Fibroblast of the conjunctiva (primary cell): ENCODE data around the gene TUBB3.
"Not testable (repeated sequence)": the region's sequence is repeated elsewhere in the genome, so short reads cannot be mapped to it uniquely, and the experiment has no call there.

Source experiments
- DNase-seq: peaks from one replicate; pipeline ENCODE4 v3.0.0-alpha.2; 2010; ENCODE audit warnings: low read depth

The TUBB3 gene

DNA sequence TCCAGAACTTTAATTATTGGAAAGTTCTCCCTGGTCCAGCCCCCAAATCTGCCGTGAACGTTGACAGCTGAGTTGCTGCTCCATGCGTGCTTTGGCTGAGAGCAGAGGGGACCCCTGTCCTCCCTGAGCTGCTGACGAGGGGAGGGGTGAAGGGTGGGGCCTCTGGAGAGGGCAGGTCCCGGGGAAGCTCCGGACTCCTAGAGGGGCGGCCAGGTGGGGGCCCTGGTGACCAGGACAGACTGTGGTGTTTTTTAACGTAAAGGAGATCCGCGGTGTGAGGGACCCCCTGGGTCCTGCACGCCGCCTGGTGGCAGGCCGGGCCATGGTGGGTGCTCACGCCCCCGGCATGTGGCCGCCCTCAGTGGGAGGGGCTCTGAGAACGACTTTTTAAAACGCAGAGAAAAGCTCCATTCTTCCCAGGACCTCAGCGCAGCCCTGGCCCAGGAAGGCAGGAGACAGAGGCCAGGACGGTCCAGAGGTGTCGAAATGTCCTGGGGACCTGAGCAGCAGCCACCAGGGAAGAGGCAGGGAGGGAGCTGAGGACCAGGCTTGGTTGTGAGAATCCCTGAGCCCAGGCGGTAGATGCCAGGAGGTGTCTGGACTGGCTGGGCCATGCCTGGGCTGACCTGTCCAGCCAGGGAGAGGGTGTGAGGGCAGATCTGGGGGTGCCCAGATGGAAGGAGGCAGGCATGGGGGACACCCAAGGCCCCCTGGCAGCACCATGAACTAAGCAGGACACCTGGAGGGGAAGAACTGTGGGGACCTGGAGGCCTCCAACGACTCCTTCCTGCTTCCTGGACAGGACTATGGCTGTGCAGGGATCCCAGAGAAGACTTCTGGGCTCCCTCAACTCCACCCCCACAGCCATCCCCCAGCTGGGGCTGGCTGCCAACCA is 4.4 kb upstream of the TUBB3 start, which contains the start of gene MC1R:
TSS of gene MC1R (plus strand) at position 410 of the 895 bp plus-strand sequence. CDS start at position 807, 397 bp downstream.
- DNase-seq = no peak

DNA sequence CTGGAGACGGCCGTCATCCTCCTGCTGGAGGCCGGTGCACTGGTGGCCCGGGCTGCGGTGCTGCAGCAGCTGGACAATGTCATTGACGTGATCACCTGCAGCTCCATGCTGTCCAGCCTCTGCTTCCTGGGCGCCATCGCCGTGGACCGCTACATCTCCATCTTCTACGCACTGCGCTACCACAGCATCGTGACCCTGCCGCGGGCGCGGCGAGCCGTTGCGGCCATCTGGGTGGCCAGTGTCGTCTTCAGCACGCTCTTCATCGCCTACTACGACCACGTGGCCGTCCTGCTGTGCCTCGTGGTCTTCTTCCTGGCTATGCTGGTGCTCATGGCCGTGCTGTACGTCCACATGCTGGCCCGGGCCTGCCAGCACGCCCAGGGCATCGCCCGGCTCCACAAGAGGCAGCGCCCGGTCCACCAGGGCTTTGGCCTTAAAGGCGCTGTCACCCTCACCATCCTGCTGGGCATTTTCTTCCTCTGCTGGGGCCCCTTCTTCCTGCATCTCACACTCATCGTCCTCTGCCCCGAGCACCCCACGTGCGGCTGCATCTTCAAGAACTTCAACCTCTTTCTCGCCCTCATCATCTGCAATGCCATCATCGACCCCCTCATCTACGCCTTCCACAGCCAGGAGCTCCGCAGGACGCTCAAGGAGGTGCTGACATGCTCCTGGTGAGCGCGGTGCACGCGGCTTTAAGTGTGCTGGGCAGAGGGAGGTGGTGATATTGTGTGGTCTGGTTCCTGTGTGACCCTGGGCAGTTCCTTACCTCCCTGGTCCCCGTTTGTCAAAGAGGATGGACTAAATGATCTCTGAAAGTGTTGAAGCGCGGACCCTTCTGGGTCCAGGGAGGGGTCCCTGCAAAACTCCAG is 3.4 kb upstream of the TUBB3 start:
- no peak for DNase-seq

DNA sequence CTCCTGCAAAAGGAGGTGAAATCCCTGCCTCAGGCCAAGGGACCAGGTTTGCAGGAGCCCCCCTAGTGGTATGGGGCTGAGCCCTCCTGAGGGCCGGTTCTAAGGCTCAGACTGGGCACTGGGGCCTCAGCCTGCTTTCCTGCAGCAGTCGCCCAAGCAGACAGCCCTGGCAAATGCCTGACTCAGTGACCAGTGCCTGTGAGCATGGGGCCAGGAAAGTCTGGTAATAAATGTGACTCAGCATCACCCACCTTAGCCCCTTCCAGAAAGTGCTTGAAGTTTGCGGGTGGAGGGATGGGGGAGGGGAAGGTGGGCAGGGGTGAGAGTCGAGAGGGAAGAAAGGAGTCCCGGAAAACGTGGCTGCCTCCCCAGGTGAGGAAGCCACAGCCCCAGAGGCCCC is 2.4 kb upstream of the TUBB3 start:
- DNase-seq = no peak

DNA sequence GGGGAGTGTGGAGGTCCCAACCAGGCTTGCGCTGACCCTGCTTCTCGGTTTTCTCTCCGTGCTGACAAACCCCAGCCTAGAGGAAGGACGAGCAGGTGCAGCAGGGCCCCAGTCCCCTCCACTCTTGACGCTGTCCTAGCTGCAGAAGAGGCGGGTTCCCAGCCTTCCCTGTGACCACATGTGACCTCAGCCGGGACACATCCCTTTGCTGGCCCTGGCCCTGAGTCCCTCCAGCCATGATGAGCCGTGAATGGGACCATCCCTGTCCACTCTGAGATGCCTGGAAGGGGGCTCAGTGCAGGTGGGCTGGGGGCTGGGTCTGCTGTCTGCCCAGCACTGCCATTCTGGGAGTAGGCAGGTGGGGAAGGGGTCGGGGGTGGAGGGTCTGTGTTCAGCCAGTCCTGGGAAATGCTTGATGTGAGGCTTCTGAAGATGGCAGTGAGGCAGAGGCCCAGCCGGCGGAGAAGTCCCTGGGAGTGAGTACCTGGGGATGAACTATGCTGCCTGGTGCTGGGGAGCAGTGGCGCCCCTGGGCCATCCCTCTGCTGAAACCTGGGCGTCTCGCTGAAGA is 1.9 kb upstream of the TUBB3 start:
- DNase-seq = no peak

DNA sequence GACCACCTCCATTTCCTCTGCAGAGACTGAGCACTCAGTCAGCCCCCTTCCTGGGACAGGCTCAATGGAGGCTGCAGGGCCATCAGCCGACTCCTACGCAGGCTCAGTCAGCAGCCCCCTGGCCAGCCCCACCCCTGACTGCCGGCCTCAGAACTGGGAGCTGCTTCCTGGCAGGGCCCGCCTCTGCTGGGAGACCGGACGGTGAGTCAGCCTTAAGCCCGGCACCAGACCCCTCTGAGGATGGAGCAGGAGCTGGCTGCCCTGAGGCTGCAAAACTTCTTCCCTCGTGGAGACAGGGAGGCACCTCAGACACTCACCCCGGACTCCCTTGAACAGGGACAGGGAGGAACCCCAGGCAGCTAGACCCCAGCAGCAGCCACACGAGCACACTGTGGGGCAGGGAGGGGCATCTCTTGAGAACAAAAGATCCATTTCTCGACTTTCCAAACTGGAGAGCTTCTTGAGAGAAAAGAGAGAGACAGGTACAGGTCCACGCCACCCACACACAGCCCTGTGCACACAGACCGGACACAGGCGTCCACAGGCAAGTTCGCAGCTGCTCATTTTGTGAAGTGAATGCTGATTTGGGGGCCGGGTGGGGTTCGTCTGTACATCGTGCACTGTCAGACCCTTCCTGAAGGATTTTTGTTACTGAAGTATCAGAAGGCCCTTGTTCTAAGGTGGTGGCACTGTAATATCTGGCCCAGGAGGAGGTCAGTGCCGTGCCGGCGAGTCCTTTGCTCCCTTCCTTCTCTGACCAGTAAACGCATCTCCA is 1.3 kb upstream of the TUBB3 start:
- DNase-seq = peak; percentile 94

DNA sequence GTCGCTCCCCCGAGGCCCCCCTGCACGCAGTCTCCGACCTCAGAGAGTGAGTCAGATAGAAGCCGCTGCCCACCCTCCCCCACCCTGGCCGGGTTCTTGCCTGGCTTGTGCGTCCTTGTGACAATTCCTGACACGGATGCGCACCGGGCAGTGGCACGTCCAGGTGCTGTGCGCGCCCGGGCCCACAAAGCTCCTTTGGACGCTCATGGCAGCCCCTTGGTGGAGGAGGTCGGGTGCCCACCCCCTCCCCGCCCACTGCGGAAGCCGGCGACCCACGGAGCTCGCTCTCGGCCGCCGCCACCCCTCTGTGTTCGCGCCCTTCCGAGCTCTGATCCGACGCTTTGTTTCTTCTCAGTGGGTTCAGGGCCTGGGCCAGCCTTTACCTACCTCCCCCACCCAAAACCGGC is 662 bp upstream of the TUBB3 start:
- DNase-seq = peak; percentile 84

DNA sequence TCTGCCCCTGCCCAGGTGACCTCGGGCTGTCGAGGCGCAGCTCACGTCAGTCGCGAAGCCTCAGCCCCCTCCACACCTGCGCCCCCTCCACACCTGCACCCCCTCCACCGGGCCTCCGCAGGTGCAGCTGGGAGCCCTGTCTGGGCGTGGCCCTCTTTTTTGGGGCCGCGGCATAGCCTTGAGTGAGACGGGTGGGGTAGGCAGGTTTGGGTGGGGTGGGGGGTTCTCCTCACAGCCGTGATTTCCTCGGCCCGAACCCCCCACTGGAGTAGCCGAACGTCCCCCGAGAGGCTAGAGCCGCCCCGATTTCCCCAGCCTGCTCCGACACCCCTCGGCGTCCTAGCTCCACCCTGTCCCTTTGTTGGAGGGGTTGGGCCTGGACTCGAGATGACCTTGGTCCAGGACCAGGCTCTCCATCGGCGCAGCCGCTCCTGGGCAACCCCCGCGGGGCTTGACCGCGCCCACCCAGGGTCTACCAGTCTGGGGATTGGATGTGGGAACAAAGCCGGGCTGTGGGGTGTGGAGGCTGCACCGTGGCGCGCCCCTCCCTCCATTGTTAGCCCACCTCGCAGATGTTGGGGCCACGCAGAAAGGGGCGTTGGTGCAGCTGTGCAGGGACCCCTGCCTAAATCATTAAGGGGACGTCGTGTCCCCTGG is 626 bp downstream of the TUBB3 start:
- DNase-seq = no peak

DNA sequence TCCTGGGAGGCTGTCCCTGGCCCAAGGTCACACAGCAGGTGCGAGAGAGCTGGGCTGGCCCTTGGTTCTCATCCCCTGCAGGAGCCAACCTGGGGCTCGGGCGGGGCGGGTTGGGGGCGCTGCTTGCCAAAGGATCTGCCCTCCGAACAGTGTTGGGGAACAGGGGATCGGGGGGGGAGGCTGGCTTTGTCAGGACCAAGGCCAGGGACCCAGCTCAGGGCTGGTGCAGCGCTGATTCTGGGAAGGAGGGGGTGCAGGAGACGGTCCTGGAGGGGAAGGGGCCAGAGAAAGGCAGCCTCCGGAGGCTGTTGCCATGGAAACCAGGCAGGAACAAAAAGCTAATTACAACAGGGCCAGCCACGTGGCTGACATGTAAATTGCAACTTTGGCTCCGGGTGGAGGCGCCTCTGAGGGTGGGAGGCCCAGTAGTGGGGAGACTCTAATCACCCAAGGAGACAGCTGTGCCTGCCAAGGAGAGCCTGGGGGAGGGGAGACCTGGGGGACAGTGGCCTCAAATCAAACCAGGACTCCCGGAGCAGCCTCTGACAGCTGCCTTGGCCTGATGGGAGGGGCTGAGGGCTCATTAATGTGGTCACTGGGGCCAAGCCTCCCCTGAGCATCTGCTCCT is 1.3 kb downstream of the TUBB3 start:
- DNase-seq = peak; percentile 43

DNA sequence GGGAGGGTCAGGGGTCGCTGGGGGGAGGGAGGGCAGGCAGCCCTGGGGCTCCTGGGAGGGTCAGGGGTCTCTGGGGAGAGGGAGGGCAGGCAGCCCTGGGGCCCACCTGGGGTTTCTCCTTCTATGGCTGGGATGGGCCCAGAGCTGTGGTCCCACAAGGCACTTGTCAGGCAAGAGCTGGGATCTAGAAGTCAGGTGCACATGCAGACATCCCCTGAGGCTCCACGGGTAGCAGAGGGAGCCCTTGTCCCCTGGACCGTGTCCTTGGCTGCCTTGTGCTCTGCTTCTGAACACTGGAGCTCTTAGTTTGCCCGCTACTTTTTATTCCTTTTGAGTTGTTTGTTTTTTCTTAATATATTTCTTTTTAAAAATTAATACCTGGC is 1.8 kb downstream of the TUBB3 start:
- DNase-seq = no peak

DNA sequence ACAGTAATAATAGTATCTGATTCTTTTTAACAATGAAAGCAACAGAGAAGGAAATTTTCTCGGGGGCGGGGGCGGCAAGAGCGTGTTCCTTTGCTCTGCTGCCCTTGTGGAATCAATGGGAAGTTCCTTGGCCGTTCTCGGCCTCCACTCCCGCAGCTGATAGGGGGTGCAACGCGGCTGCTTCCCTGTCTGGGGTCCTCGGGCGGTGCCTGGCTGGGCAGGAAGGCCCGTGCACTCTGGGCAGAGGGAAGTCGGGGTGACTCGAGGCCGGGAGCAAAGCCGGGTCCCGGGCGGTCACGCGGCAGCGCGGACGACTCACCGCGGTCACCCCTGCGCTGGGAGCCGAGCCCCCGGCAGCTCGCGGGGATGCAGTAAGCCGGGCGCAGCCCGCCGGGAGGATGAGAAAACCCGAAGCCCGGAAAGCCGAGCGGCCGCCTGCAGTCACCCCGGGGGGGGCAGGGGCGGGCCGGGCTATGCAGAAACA is 2.5 kb downstream of the TUBB3 start:
- DNase-seq = no peak

DNA sequence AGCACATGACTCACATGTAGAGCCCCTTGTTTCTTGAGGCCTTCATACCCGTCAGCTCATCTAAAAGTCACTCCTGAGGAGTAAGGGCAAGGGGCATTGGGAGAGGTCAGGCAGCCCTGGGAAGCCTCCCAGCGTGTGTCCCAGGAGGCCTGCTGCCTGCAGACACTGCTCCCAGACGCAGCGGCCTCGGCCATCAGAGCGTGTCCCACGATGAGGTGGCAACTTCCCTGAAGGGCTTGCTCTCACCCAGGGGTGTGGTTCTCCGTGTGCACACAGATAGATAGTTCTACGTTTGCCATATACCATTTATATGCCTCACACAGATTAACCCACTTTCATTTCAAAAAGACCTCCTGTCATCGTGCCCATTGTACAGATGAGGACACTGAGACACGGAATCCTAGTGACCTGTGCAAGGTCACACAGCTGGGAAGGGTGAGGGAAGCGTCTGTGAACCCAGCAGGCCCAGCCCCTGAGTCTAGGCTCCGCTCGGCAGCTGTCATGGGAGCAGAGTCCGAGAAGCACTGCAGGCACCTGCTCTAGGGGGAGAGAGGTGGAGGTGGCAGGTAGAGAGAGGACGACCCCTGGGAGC is 8.3 kb downstream of the TUBB3 start:
- no peak for DNase-seq

DNA sequence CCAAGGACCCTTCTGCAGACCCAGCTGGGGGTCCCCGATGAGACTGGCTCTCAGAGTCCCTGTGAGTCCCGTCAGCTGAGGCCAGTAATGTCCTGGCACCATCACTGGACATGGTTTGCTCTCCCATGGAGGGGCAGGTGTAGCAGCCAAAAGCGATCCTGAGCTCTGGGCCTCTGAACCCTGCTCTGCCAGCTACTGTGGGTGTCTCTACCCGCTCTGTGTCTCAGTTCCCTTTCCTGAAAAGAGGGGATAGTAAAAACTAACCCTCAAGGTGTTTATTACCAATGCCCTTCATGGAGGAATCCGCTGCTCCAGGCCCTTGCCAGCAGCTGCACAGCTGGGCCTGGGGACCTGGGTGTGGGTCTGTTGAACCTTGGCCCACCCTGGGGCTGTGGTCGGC is 8.8 kb downstream of the TUBB3 start:
- DNase-seq = no peak

DNA sequence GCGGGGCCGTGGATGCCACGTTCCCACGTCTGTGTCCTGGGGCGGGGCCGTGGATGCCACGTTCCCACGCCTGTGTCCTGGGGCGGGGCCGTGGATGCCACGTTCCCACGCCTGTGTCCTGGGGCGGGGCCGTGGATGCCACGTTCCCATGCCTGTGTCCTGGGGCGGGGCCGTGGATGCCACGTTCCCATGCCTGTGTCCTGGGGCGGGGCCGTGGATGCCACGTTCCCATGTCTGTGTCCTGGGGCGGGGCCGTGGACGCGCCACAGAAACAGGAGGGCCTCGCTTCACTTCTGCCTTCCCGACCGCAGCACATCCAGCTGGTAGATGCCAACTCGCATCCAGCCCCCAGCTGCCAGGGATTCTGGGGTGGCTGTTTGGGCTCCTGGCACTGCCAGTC is 10.9 kb downstream of the TUBB3 start:
- DNase-seq = not testable (repeated sequence)

DNA sequence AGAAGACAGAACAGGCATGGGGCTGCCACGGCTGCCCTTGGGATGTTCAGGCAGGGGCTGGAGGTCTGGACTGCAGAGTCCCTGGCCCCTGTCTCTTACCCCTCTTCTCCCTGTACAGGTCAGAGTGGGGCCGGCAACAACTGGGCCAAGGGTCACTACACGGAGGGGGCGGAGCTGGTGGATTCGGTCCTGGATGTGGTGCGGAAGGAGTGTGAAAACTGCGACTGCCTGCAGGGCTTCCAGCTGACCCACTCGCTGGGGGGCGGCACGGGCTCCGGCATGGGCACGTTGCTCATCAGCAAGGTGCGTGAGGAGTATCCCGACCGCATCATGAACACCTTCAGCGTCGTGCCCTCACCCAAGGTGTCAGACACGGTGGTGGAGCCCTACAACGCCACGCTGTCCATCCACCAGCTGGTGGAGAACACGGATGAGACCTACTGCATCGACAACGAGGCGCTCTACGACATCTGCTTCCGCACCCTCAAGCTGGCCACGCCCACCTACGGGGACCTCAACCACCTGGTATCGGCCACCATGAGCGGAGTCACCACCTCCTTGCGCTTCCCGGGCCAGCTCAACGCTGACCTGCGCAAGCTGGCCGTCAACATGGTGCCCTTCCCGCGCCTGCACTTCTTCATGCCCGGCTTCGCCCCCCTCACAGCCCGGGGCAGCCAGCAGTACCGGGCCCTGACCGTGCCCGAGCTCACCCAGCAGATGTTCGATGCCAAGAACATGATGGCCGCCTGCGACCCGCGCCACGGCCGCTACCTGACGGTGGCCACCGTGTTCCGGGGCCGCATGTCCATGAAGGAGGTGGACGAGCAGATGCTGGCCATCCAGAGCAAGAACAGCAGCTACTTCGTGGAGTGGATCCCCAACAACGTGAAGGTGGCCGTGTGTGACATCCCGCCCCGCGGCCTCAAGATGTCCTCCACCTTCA is 11.7 kb downstream of the TUBB3 start:
- no peak for DNase-seq

DNA sequence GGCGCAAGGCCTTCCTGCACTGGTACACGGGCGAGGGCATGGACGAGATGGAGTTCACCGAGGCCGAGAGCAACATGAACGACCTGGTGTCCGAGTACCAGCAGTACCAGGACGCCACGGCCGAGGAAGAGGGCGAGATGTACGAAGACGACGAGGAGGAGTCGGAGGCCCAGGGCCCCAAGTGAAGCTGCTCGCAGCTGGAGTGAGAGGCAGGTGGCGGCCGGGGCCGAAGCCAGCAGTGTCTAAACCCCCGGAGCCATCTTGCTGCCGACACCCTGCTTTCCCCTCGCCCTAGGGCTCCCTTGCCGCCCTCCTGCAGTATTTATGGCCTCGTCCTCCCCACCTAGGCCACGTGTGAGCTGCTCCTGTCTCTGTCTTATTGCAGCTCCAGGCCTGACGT is 12.5 kb downstream of the TUBB3 start:
- not testable (repeated sequence) for DNase-seq

DNA sequence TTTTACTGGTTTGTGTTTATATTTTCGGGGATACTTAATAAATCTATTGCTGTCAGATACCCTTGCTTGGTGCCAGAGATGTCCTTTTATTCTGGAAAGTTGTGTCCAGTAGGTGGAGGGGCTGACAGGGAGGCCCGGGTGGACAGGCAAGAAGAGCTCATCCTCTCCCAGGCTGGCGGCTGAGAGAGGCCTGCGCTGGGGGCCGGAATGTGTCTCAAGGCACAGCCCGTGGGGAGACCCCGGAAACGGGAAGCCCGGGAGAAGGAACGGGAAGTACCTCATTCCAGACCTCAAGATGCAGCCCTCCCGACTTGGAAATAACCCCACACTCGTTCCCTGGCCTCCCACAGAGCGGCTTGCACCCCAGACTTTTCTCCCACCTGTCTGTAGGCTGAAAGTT is 12.9 kb downstream of the TUBB3 start:
- DNase-seq = no peak

DNA sequence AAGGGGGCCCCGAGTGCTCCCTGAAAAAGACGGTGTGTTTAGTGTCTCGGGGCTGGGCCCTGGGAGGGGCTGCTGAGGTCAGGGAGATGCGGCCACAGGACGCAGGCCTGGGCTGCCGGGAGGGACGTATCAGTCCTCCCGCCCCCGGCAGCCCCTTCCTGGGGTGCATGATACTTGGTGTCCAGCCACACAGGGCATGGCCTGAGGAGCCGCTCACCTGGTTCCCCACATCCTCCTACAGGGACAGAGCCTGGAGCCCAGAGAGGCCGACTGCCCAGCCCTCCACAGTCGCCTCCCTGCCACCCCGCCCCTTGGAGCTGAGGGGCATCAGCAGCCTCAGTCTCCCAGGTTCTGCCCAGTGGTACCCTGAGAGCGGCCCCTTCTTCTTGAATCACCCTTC is 13.4 kb downstream of the TUBB3 start:
- no peak for DNase-seq

DNA sequence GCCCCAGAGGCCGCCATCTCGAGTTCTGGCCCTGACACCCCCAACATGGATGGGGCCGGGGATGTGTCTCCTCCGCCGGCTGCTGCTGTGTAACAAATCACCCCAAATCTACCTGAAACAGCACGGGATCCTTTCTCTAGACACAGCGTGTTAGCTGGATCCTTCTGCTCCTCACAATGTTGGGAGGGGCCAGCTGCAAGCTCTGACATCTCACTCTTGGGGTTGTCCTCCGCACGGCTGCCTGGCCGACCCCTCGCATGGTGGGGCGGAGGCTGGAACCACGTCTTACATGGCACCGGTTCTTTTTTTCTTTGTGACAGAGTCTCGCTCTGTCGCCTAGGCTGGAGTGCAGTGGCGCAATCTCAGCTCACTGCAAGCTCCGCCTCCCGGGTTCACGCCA is 13.8 kb downstream of the TUBB3 start:
- DNase-seq = no peak
